GM21423 (cell line): ENCODE data around the gene PAXIP1.
"Not testable (repeated sequence)": the region's sequence is repeated elsewhere in the genome, so short reads cannot be mapped to it uniquely, and the experiment has no call there.

Experiments used
- ATAC-seq: cut with Tn5 transposase; IDR thresholded peaks from one replicate; pipeline ENCODE4 v1.9.1; 2021; ENCODE audit warnings: mild to moderate bottlenecking, moderate library complexity; ENCODE audit not compliant: unreplicated experiment

The PAXIP1 gene

GRCh38 chr7:155003092-155003375, at the start of gene PAXIP1:
Gene PAXIP1 (minus strand): TSS chr7:155003124. CDS start chr7:155002929, 195 bp downstream.
- ATAC-seq: peak; percentile 59

GRCh38 chr7:155051355-155051754, 48.4 kb upstream of the PAXIP1 start:
- no peak for ATAC-seq

GRCh38 chr7:155048006-155048405, 45.1 kb upstream of the PAXIP1 start:
- no peak for ATAC-seq

- ATAC-seq: no peak
Measured at GRCh38 chr7:155043756-155044155, 40.8 kb upstream of the PAXIP1 start.

- ATAC-seq: no peak
Measured at GRCh38 chr7:155038335-155038734, 35.4 kb upstream of the PAXIP1 start.

GRCh38 chr7:155034495-155034894, 31.6 kb upstream of the PAXIP1 start:
- not testable (repeated sequence) for ATAC-seq

GRCh38 chr7:155032978-155033377, 30.1 kb upstream of the PAXIP1 start:
- ATAC-seq: no peak

- no peak for ATAC-seq
Measured at GRCh38 chr7:155027879-155028278, 25.0 kb upstream of the PAXIP1 start.

GRCh38 chr7:155021699-155022145, 18.8 kb upstream of the PAXIP1 start:
- no peak for ATAC-seq

- ATAC-seq: no peak
Measured at GRCh38 chr7:155020996-155021395, 18.1 kb upstream of the PAXIP1 start.

- no peak for ATAC-seq
Measured at GRCh38 chr7:155017834-155018233, 14.9 kb upstream of the PAXIP1 start.

- no peak for ATAC-seq
Measured at GRCh38 chr7:155011086-155011485, 8.2 kb upstream of the PAXIP1 start.

- no peak for ATAC-seq
Measured at GRCh38 chr7:155009570-155010157, 6.7 kb upstream of the PAXIP1 start.

GRCh38 chr7:155007947-155008346, 5.0 kb upstream of the PAXIP1 start:
- ATAC-seq: no peak

- ATAC-seq: peak; percentile 66
Measured at GRCh38 chr7:155003376-155004214, 671 bp upstream of the PAXIP1 start.

GRCh38 chr7:155002411-155003091, 373 bp downstream of the PAXIP1 start:
- peak; percentile 39 for ATAC-seq

- ATAC-seq: peak; percentile 15
Measured at GRCh38 chr7:155001756-155002410, 1.0 kb downstream of the PAXIP1 start.

GRCh38 chr7:155000795-155001194, 2.1 kb downstream of the PAXIP1 start:
- no peak for ATAC-seq

GRCh38 chr7:154998481-154998880, 4.4 kb downstream of the PAXIP1 start:
- ATAC-seq: no peak

GRCh38 chr7:154997840-154998370, 5.0 kb downstream of the PAXIP1 start:
- ATAC-seq: no peak

- ATAC-seq: no peak
Measured at GRCh38 chr7:154996756-154997155, 6.2 kb downstream of the PAXIP1 start.
